Stimulated activated naive CD4-positive, alpha-beta T cell treated with Interleukin-2 at 50 U/mL for 16 hours (primary cell): Measurements from ENCODE around the gene UBN1.

Experiments
- DNase-seq: peaks from one replicate; lab custom pipeline; 2025; lab: John Stamatoyannopoulos, UW

UBN1 gene

GRCh38 chr16:4846901-4847773, at the start of gene UBN1, which contains the start of gene GLYR1:
UBN1 (plus strand) TSS chr16:4847481; CDS start chr16:4852918, 5,437 bp downstream.
GLYR1 (minus strand) TSS chr16:4847288; CDS start chr16:4847265, 23 bp downstream.
- DNase-seq: peak; percentile 99

- no peak for DNase-seq
Measured at GRCh38 chr16:4797805-4798252, 49.5 kb upstream of the UBN1 start.

- no peak for DNase-seq
Measured at GRCh38 chr16:4798456-4798855, 48.8 kb upstream of the UBN1 start.

GRCh38 chr16:4799171-4799855, 48.0 kb upstream of the UBN1 start:
- DNase-seq: no peak

GRCh38 chr16:4800290-4801041, 46.8 kb upstream of the UBN1 start:
- DNase-seq: no peak

GRCh38 chr16:4801051-4801961, 46.0 kb upstream of the UBN1 start:
- DNase-seq: no peak

- DNase-seq: peak; percentile 73
Measured at GRCh38 chr16:4801962-4802658, 45.2 kb upstream of the UBN1 start, which contains the start of gene ROGDI. ROGDI (minus strand) TSS chr16:4802633; CDS start chr16:4802571, 62 bp downstream.

- peak; percentile 85 for DNase-seq
Measured at GRCh38 chr16:4802659-4803287, 44.5 kb upstream of the UBN1 start.

- no peak for DNase-seq
Measured at GRCh38 chr16:4803401-4803844, 43.9 kb upstream of the UBN1 start.

- no peak for DNase-seq
Measured at GRCh38 chr16:4803898-4804762, 43.2 kb upstream of the UBN1 start.

- no peak for DNase-seq
Measured at GRCh38 chr16:4805231-4805630, 42.0 kb upstream of the UBN1 start.

GRCh38 chr16:4806280-4806679, 41.0 kb upstream of the UBN1 start:
- DNase-seq: no peak

GRCh38 chr16:4811242-4811641, 36.0 kb upstream of the UBN1 start:
- DNase-seq: no peak

- no peak for DNase-seq
Measured at GRCh38 chr16:4811773-4812172, 35.5 kb upstream of the UBN1 start.

- DNase-seq: no peak
Measured at GRCh38 chr16:4813251-4814003, 33.9 kb upstream of the UBN1 start.

- DNase-seq: no peak
Measured at GRCh38 chr16:4814046-4814445, 33.2 kb upstream of the UBN1 start.

GRCh38 chr16:4814542-4815173, 32.6 kb upstream of the UBN1 start:
- no peak for DNase-seq

- no peak for DNase-seq
Measured at GRCh38 chr16:4820652-4821051, 26.6 kb upstream of the UBN1 start.
